ENCODE measurements around the gene PARD3. TPM values are rescaled to one million over a fixed set of nuclear protein-coding genes. Genes with fewer than 3 reads are reported as not detected.
"Not testable (repeated sequence)": the region's sequence is repeated elsewhere in the genome, so short reads cannot be mapped to it uniquely, and the experiment has no call there.

Gene PARD3
- total RNA-seq, 1 experiment from 2014 or later: 55.3 TPM

DNA sequence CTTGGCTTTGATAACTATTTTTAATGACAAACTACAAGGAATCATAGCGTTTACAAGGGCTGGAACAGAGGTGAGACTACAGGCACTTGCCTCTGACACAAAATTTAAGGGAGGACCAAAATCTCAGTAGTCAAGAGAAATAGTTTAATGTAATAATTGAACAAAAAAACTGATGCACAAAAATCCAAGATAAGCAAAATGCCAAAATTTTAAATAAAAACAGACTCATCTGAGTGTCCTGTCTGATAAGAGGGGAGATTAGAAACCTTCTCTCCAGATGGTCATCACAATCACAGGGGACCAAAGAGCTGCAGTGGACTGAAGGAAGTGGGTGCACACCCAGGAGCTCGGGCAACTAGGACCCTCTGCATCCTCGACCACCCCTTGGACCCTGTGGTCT, 70.5 kb downstream of the PARD3 start:
- no peak for DNase-seq (ENCODE audit: low read depth)

DNA sequence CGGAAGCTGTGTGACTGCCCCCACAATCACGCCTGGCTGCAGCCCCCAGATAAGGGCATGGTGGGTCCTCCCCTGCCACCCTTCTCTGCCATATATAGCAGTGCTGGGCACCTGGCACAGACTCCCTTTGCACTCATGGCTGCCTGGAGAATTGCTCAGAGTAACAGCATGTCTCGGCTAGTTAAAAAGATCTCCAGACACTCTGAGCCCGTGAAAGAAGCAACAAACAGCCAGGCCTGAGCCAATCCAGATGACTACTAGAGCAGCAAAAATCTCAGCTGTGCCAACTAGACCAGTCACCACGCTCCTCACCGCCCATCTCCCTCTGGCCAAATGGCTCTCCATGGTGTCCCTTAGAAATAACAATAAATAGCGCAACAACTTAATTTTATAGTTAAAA, 71.3 kb downstream of the PARD3 start:
- no peak for DNase-seq (ENCODE audit: low read depth)

DNA sequence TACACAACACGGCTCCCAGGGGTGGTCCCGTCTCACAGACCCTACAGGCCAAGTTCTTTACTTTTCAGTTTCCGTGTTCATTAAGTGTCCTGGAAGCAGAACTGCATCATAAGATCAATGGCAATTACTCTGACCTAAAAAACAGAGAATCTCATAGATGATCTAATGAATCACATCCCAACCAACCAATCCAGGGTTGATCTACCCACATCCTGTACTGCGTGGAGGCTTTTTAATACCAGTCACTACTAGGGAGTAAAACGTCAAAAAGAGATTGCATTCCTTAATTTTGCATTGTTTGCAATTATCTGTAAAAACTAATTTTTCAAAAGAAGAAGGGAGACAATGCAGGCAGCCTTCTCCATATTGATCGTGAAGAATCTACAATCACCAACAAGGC, 72.6 kb downstream of the PARD3 start:
- peak; percentile 29 for DNase-seq (ENCODE audit: low read depth)

DNA sequence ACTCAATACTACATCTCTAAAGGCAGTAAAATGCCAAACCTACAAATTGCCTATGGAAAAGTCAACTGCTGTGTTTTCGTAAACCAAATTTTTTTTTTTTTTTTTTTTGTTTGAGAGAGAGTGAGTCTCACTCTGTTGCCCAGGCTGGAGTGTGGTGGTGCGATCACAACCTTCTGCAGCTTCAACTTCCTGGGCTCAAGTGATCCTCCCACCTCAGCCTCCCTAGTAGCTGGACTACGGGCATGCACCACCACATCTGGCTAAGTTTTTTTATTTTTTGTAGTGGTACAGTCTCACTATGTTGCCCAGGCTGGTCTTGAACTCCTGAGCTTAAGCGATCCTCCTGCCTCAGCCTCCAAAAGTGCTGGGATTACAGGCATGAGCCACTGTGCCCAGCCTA, 74.0 kb downstream of the PARD3 start:
- not testable (repeated sequence) for DNase-seq (ENCODE audit: low read depth)

DNA sequence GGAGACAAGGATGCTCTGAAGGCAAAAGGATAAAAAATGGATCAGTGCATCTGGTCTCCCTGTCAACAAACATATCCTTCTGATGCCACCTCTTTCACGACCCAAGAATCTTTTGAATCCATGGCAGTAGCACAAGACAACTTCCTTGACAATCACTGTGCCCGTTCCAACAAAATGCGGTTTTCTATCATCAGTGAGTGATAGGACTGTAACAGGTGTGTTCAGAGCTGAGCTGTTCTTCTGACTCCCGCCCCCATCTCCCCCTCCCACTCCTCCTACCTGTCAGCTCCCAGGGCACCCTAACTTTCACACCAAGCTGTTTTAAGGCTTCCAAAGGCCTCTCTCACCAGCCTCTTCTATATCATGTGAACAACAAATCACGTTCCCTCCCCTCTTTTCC, 74.8 kb downstream of the PARD3 start:
- no peak for DNase-seq (ENCODE audit: low read depth)

DNA sequence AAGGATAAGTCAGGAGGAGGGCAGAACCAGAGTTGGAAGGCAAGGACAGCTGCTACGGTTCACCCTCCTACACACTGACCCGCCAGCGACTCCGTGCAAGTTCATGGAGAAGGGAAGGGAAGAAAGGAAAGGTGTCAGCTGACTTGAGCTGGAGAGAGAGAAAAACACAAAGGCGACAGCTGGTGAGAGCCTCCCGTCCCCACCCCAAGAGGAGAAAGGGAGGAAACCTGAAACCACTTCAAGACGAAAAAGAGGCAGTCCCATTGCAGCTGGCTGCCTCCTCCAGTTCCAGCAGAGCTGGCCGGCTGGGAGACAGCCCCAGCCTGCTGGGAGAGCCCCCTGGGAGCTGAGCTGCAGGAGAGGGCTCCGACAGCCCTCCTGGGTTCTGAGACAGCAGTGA, 75.2 kb downstream of the PARD3 start:
- peak; percentile 67 for DNase-seq (ENCODE audit: low read depth)

DNA sequence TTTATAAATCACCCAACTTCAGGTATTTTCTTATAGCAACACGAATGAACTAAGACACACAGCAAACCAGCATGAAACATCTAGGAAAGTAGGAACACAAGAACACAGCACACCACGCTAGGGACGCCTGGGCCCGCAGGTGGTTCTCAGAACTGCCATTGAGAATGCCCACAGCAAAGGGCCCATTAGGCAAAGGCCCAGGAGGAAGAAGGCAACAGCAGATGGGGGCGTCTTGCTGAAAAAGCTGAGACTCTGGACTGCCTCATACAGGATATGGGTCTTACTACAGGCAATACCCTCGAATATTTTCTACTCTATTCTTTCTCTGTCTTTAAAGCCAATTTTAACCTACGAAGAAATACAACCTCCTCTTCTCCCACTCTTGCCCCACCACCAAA, 77.3 kb downstream of the PARD3 start:
- no peak for DNase-seq (ENCODE audit: low read depth)

DNA sequence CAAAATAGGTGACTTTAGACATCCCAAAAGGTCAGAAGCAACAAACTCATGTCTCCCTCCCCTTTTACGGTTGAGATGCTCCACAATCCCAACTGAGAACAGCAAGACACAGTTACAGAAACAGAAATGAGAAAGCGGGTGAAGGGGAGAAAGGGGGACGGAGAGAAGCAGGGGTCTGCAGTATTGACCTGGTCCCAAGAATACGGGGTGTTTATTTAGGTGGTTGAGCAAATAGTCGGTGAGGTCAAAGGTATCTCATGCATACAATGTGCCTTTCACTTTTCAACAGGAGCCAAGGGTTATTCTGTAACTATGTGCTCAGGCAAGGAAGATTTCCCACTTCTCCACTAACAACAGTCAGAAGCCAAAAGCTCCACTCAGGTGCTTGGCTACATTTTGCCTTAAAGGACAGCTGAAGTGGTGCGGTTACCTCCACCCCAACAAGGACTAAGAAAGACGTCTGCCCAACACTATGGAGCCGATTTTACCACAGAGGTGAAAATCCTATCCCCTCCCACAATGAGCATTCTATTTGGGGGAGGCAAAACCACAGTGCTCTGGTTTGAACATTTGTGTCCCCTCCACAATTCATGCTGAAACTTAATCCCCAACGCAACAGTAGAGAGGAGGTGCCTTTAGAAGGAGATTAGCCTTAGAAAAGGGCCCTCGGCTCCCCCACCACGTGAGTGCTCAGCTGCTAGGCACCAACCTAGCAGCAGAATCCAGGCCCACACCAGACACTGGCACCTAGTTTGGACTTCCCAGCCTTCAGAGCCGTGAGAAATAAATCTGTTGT, 77.9 kb downstream of the PARD3 start:
- DNase-seq (ENCODE audit: low read depth): no peak

DNA sequence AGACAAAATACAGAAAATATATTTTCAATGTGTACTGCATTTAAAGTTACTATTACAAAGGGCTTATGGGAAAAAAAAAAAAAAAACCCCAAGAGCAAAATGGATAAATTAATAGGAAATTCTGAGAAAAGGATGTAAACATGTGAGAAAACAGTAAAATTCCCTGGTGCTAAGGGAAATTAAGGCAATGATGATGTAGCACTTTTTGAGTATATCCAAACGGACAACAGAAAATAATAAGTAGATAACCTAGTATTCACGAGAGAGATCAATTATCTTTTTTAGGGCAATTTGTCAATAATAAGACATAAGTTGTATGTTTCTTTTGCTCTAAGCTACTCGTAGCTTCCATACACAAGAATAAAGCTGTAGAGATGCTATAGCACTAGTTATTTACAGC, 80.2 kb downstream of the PARD3 start:
- no peak for DNase-seq (ENCODE audit: low read depth)

DNA sequence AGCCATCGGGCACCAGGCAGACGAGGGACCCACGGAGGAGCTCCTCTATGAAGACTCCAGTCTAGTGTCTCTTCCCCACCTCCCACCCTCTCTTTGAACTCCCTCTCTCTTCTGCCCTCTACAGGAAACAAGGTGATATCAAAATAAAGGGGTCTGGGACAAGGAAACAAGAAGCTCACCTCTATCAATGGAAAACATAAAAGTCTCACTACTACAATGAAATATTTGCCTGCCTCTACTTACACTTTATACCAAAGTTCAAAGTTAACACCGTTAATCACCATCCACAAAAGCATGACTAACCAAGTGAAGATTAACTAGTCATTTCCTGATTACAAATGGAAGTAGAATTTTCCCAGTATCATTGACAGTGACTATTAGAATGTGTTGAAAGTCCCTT, 82.2 kb downstream of the PARD3 start:
- peak; percentile 76 for DNase-seq (ENCODE audit: low read depth)

DNA sequence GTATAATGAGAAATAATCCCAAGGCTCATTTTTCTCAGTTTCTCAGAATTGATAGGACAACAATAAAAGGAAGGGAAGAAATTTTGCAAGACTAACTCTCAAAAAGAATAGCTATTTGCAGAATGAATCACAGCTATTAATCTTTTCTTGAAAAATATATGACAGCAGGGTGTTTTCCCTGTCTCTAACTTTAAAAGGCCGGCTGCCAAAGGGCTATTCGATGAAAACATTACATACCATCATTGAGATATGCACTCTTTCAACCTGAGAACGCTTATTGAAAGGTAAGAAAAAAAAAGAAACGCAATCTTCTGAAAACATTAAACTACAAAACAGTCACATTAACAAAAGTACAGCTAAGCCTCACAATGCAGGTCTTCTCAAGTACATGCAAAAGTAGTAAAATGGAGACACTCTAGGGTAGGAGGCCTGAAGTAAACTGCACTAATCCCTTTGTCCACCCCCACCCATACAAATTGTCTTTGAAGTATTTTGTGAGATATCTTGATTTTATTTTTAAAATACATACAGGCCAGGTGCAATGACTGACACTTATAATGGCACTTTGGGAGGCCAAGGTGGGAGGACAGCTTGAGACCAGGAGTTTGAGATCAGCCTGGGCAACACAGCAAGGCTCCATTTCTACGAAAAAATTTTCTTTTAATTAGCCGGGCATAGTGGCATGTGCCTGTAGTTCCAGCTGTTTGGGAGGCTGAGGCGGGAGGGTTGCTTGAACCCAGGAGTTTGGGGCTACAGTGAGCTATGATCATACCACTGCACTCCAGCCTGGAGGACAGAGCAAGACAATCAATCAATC, 83.0 kb downstream of the PARD3 start:
- peak; percentile 75 for DNase-seq (ENCODE audit: low read depth)

DNA sequence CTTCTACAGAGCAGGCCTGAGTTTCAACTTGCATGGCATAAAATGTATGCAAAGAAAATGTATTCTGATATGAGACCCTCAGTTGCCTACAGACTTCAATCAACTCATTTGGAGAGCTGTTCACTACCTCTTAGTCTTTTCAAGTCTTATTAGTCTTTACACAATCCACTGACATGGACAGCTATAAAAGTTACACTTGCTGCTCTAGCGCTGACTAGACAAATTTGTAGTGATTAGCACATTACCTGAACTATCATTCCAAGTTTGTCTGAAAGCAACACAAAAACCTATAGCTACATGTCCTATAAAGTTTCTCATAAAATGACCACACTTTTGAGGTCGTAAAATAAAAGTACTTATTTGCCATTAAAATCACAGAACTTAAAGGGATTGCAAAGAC, 83.9 kb downstream of the PARD3 start:
- DNase-seq (ENCODE audit: low read depth): no peak

DNA sequence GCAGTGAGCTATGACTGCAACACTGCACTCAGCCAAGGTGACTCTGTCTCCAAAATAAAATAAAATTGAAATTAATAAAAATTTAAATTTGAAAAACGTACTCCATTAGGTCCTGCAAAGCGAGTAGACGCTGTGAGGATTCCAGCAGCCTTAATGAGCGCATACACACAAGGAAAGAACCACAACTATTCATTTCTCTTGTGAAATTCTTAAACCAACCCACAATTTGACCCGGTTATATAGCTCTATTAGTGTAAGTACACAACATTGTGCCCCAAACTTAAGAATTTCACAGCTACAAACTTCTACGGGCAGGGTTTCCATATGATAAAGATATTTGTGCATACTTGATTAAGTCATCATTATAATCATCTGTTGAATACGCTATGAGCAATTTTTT, 84.4 kb downstream of the PARD3 start:
- DNase-seq (ENCODE audit: low read depth): no peak

DNA sequence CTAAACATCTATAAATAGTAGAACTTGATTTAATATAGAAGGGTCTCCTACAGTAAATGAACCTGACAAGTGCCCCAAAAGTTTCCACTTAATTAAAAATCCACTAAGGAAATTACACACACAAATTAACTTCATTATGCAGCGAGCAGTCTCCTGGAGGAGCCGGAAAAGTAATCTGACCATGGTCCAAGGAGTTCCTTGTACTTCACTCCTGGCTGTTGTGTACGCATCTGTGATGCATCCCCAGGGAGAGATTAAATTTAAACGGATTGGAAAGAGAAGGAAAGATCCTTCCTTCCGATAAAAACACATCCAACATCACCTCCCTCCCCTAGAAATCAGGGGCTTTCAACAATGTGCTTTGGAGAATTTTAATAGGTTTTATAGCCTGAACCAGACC, 85.5 kb downstream of the PARD3 start:
- no peak for DNase-seq (ENCODE audit: low read depth)

DNA sequence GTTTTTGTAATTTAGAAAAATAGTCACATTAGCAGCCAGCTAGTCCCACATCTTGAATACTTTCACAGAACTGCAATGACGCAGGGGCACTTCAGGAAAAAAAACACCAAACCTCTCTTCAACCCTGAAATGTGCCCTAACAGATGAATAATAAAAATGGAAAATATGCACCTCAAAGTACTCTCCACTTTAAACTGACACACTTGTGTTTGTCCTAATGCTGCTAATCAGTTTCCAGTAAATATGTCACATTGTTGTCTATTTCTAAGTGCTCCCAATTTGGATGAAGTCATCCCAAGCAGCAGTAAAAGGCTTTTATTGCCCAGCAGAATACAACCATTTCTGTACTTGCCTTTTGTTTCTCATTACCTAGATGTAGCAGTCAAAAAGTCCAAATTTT, 86.7 kb downstream of the PARD3 start:
- DNase-seq (ENCODE audit: low read depth): no peak

DNA sequence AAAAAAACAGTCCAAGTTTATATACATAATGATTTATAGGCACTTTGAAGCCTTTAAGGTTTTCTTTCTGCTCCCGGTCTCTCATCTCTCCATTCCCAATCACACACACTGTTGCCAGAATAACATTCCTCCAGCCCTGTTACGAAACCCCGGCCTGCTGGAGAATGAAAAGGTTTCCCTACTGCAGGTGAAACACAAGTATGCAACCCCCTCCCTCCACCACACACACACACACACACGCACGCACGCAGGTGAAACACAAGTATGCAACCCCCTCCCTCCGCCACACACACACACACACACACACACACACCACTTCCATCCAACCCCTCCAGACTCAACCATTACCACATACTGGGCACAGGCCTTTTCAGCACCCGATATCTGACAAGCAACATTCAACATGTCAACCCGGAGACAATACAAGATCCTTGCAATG, 87.5 kb downstream of the PARD3 start:
- DNase-seq (ENCODE audit: low read depth): no peak

DNA sequence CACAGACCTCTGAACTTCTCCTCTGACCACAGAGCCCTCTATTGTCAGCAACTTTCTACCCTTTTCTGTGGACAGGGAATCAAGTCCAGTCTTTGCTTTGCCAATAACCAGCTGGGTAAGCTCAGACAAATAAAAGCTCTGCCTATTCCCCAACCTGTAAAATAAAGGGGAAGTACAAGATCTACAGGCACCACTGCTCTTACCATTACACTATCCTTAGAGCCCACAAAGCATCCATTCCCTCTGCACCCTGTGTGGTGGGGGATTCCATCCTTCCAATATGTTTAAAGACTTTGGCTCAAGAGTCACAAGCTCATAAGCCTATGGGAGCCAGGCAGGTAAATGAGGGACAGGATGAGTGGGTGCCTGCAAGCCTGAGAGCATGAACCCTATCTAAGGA, 88.2 kb downstream of the PARD3 start:
- no peak for DNase-seq (ENCODE audit: low read depth)

DNA sequence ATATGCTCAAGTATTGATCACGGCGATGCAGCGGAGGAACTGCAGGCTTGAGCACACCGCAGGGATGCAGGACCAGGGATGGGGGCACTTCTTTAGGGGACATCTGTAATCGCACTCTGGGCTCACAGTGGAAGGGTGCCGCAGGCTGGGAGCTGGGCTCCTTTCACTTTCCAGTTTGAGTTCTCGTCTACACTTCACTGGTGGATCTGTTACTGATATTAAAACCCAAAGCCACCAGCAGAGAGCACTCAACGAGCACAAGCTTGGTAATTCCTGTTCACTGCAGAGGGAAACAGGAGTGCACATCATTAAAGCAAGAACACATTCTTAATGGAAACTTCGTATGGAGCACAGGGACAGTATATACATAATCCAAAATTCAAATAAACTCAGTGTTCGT, 91.3 kb downstream of the PARD3 start:
- no peak for DNase-seq (ENCODE audit: low read depth)

DNA sequence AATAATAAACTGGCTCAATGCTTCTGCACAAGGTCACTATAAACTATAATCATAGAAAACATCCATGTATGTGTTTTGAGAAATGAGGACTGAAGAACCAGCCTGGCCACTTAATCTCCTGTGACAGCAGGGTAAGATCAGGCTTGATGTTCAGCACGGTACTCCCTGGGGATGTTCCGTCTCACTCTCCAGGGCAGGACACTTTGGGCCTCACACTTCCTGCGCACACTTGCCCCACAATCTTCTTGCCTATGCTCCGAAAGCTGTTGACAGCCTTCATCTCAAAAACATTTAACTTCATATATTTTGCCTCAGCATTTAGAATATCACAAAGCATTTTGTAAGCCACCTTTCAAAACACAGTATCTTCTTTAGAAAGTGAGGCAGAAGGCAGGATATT, 92.7 kb downstream of the PARD3 start:
- DNase-seq (ENCODE audit: low read depth): no peak

DNA sequence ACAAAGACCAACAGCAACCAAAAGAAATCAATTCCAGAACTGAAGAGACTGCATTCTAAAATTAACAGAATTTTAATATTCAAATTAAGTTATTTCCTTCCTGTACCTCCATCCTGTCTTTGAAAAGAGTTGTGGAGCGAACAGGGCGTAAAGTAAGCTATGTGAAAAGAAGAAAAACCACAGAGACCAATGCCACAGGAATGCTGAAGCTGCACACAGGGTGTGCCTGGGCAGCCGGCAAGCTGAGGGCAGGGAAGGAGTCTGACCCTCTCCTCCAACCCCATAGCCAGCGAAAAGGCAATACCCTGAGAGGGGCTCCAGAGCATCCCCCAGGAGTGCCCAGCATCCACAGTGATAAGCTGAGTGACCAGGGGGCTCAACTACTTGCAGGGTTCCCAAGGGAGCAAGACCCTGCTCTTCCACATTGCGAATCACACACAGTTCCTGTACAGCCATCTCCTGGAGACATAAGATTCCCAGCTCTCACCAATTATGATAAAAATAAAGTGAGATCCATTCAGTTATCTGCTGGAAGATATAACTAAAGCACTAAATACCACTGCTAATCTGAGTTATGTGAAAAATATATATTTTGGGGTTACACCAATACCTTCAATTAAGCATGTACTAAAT, 93.8 kb downstream of the PARD3 start:
- peak; percentile 88 for DNase-seq (ENCODE audit: low read depth)

DNA sequence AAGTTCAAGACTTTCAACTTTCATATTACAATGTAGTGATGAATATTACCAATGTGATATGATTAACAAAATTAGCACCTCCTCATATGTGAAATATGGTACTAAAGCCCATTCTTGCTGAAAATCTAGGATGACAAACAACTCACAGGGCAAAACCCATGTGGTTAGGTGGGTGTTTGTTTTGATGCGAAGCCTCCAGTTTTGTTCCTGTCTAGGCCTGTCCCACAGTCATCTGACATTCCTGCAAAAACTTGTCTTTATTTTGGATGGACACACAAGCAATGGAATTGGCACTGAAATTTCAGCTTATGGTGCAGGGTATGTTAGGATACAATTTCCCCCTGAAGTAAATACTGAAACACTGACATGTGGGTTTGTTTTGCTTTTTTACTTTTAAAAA, 95.3 kb downstream of the PARD3 start:
- DNase-seq (ENCODE audit: low read depth): no peak

DNA sequence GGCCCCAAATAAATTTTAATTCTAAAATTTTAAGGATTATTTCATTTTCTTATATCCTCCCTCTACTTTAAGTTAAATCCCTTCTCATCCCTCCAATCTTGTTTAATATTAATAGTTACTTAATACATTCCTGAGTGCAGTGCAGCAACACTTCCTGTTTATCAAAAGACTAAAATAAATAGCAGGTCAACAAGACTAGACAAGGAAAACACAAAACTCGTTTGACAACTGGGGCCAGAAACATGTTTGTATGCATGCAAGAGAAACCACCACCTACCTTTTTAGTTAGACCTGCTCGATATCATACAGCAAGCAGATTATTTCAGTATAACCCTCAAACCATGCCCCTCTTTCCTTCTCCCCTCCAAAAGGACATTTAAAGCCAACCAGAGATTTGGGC, 95.8 kb downstream of the PARD3 start:
- no peak for DNase-seq (ENCODE audit: low read depth)

Measured in HT1080 (cell line).